Measurements from ENCODE around the gene PPP1R12C. TPM values are rescaled to one million over a fixed set of nuclear protein-coding genes. Genes with fewer than 3 reads are reported as not detected.

PPP1R12C gene
- total and polyA plus RNA-seq, 10 of the 15 experiments (the other 5 are each of a cell fraction or from before 2014, with no cell fraction given) = 1.4 to 84.7 (median 20.5) TPM

DNA sequence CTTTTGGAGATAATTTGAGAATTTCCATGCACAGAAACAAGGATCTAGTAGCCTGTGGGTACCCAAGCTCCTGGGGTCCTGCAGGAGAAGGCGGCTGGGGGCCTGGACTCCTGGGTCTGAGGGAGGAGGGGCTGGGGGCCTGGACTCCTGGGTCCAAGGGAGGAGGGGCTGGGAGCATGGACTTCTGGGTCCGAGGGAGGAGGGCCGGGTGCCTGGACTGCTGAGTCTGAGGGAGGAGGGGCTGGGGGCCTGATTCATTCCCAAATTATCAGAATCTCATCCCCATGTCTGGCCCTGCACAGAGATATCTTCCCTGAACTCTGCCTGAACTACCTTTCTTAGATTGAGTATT, 54.0 kb downstream of the PPP1R12C start:
- H3K4me3 ChIP-seq = no peak overlapping the region; the same call in 1 of the 2 replicates
- no peak for TF ChIP-seq ZNF622 (IDR thresholded peaks at IDR 0.05)
- no peak for TF ChIP-seq CREB1 (IDR thresholded peaks at IDR 0.05; ENCODE audit: low read depth)
- TF ChIP-seq TARDBP (IDR thresholded peaks at IDR 0.05; ENCODE audit: borderline replicate concordance) = no peak
- TF ChIP-seq, protein P1, sequence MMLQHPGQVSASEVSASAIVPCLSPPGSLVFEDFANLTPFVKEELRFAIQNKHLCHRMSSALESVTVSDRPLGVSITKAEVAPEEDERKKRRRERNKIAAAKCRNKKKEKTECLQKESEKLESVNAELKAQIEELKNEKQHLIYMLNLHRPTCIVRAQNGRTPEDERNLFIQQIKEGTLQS (IDR thresholded peaks at IDR 0.05; ENCODE audit: borderline replicate concordance, extremely low read depth, low read depth, low read length) = no peak
- no peak for TF ChIP-seq TCF12 (IDR thresholded peaks at IDR 0.05; ENCODE audit: low read depth, low read length)
- TF ChIP-seq ASH2L (IDR thresholded peaks at IDR 0.05; ENCODE audit: borderline replicate concordance, low read depth) = no peak
- no peak for TF ChIP-seq YY1 (IDR thresholded peaks at IDR 0.05; ENCODE audit: low read depth, low read length)
- no peak for TF ChIP-seq POLR2AphosphoS2 (IDR thresholded peaks at IDR 0.05; ENCODE audit: low read depth, low read length)
- TF ChIP-seq CEBPB (IDR thresholded peaks at IDR 0.05; ENCODE audit: borderline replicate concordance in 1 of 2, low read depth in 2 of 2, low read length in 2 of 2) = no peak
- no peak for TF ChIP-seq RELA (IDR thresholded peaks at IDR 0.05; ENCODE audit: borderline replicate concordance, partially characterized antibody)
- TF ChIP-seq, protein P2, sequence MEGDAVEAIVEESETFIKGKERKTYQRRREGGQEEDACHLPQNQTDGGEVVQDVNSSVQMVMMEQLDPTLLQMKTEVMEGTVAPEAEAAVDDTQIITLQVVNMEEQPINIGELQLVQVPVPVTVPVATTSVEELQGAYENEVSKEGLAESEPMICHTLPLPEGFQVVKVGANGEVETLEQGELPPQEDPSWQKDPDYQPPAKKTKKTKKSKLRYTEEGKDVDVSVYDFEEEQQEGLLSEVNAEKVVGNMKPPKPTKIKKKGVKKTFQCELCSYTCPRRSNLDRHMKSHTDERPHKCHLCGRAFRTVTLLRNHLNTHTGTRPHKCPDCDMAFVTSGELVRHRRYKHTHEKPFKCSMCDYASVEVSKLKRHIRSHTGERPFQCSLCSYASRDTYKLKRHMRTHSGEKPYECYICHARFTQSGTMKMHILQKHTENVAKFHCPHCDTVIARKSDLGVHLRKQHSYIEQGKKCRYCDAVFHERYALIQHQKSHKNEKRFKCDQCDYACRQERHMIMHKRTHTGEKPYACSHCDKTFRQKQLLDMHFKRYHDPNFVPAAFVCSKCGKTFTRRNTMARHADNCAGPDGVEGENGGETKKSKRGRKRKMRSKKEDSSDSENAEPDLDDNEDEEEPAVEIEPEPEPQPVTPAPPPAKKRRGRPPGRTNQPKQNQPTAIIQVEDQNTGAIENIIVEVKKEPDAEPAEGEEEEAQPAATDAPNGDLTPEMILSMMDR (IDR thresholded peaks at IDR 0.05 in 2 of 3, conservative IDR thresholded peaks at IDR 0.05 in 1 of 3; ENCODE audit: control insufficient read depth in 2 of 3, extremely low read depth in 1 of 3, insufficient read depth in 1 of 3, low read depth in 3 of 3, low read length in 3 of 3) = no peak
- TF ChIP-seq, protein P3, sequence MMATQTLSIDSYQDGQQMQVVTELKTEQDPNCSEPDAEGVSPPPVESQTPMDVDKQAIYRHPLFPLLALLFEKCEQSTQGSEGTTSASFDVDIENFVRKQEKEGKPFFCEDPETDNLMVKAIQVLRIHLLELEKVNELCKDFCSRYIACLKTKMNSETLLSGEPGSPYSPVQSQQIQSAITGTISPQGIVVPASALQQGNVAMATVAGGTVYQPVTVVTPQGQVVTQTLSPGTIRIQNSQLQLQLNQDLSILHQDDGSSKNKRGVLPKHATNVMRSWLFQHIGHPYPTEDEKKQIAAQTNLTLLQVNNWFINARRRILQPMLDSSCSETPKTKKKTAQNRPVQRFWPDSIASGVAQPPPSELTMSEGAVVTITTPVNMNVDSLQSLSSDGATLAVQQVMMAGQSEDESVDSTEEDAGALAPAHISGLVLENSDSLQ (IDR thresholded peaks at IDR 0.05) = no peak
- no peak for TF ChIP-seq RUNX3 (IDR thresholded peaks at IDR 0.05; ENCODE audit: low read length)
- TF ChIP-seq, protein P4, sequence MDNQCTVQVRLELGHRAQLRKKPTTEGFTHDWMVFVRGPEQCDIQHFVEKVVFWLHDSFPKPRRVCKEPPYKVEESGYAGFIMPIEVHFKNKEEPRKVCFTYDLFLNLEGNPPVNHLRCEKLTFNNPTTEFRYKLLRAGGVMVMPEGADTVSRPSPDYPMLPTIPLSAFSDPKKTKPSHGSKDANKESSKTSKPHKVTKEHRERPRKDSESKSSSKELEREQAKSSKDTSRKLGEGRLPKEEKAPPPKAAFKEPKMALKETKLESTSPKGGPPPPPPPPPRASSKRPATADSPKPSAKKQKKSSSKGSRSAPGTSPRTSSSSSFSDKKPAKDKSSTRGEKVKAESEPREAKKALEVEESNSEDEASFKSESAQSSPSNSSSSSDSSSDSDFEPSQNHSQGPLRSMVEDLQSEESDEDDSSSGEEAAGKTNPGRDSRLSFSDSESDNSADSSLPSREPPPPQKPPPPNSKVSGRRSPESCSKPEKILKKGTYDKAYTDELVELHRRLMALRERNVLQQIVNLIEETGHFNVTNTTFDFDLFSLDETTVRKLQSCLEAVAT (IDR thresholded peaks at IDR 0.05) = no peak
- TF ChIP-seq, protein P5, sequence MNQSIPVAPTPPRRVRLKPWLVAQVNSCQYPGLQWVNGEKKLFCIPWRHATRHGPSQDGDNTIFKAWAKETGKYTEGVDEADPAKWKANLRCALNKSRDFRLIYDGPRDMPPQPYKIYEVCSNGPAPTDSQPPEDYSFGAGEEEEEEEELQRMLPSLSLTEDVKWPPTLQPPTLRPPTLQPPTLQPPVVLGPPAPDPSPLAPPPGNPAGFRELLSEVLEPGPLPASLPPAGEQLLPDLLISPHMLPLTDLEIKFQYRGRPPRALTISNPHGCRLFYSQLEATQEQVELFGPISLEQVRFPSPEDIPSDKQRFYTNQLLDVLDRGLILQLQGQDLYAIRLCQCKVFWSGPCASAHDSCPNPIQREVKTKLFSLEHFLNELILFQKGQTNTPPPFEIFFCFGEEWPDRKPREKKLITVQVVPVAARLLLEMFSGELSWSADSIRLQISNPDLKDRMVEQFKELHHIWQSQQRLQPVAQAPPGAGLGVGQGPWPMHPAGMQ (IDR thresholded peaks at IDR 0.05; ENCODE audit: borderline replicate concordance) = no peak

More for the DNA sequence above, 54.0 kb downstream of the PPP1R12C start:
- no peaks in the 10 kb centered on the region for H3K4me1 ChIP-seq (ENCODE audit: control insufficient read depth, insufficient read depth, low read length)
- intact Hi-C loops (cut with micrococcal nuclease; ENCODE audit: unreplicated experiment) (no loop called here), in situ Hi-C loops (cut with MboI) (no loop called here)
- H2AFZ ChIP-seq (ENCODE audit: control insufficient read depth, low read depth, low read length) = no peak overlapping the region
- peaks cover 0 to 2% of the 10 kb centered on the region in 2 experiments; a peak in 1 of 4 replicates for H3K36me3 ChIP-seq (ENCODE audit: control insufficient read depth in 2 of 2, insufficient read depth in 2 of 2, low read length in 1 of 2)
- no peaks in the 10 kb centered on the region for H3K27me3 ChIP-seq (replicated peaks in 1 of 2; ENCODE audit: control insufficient read depth in 2 of 2, insufficient read depth in 2 of 2, low read length in 1 of 2)
- ChIA-PET POLR2A (interaction anchor here (0.6 to 1.2 kb wide), 3 partner anchors 82 to 745 kb away, joined by 3 to 4 read pairs (median 4); partner anchors contain the start of gene UBE2S), RAD21 (ENCODE audit: unreplicated experiment) (interaction anchor here (1.5 kb wide), 1 partner anchor 17 kb away, joined by 6 read pairs; no protein-coding TSS in a partner anchor), SMC1A (ENCODE audit: uncharacterized antibody, unreplicated experiment) (interaction anchor here (0.6 to 0.8 kb wide), 2 partner anchors 9 to 23 kb away, joined by 3 read pairs; no protein-coding TSS in a partner anchor), CTCF (interaction anchor here (0.6 to 1.3 kb wide), 5 partner anchors 17 to 582 kb away, joined by 3 to 4 read pairs (median 3); no protein-coding TSS in a partner anchor)
- H3K4me2 ChIP-seq (ENCODE audit: control insufficient read depth, insufficient read depth) = no peak overlapping the region
- BruUV-seq (replicated peaks) = no TSS peak
- ATAC-seq (no peak), FAIRE-seq (no peak), DNase-seq (ENCODE audit: low read depth, low spot score) (no peak)
- H4K20me1 ChIP-seq (ENCODE audit: control insufficient read depth, insufficient read depth) = no peaks in the 10 kb centered on the region
- no peak overlapping the region for H3K27ac ChIP-seq (ENCODE audit: control insufficient read depth, insufficient read depth)
- H3K9me3 ChIP-seq (replicated peaks; ENCODE audit: control insufficient read depth, insufficient read depth, low read length) = no peaks in the 10 kb centered on the region
- no peak overlapping the region for H3K9ac ChIP-seq (ENCODE audit: control insufficient read depth, insufficient read depth, low read length)
- WGBS (ENCODE audit: insufficient coverage, insufficient replicate concordance, low lambda C conversion rate, missing lambda C conversion rate) = 69% methylated on average over 1 of the region's 3 CpGs
- H3K79me2 ChIP-seq (ENCODE audit: control insufficient read depth, insufficient read depth, low read length) = peaks cover 3% of the 10 kb centered on the region
